Tibial nerve (tissue), 4 donors: ENCODE measurements around the gene CARNS1.

ENCODE experiments used
- EP300 ChIP-seq, 2 donors: sonication (generic); formaldehyde crosslinking; IDR thresholded peaks; one replicate each; pipeline ENCODE4 v1.6.1; 2017; ENCODE audit warnings: antibody characterized with exemption in 2 of 2, mild to moderate bottlenecking in 1 of 2
- POLR2A ChIP-seq, 2 donors: fragments of 450-650 bp; IDR thresholded peaks; one replicate each; pipeline ENCODE4 v1.6.1; 2017; ENCODE audit warnings: antibody characterized with exemption in 2 of 2, mild to moderate bottlenecking in 2 of 2, moderate library complexity in 2 of 2
- TF ChIP-seq, protein P1 (sequence below), 5 experiments: fragments of 200-600 bp in 3 of 5; fragments of 450-650 bp in 2 of 5; sonication (generic) in 3 of 5; IDR thresholded peaks; one replicate each; pipeline ENCODE4 v1.5.1; 2016 to 2019; ENCODE audit warnings: antibody characterized with exemption in 5 of 5, mild to moderate bottlenecking in 3 of 5, moderate library complexity in 2 of 5

DNA sequence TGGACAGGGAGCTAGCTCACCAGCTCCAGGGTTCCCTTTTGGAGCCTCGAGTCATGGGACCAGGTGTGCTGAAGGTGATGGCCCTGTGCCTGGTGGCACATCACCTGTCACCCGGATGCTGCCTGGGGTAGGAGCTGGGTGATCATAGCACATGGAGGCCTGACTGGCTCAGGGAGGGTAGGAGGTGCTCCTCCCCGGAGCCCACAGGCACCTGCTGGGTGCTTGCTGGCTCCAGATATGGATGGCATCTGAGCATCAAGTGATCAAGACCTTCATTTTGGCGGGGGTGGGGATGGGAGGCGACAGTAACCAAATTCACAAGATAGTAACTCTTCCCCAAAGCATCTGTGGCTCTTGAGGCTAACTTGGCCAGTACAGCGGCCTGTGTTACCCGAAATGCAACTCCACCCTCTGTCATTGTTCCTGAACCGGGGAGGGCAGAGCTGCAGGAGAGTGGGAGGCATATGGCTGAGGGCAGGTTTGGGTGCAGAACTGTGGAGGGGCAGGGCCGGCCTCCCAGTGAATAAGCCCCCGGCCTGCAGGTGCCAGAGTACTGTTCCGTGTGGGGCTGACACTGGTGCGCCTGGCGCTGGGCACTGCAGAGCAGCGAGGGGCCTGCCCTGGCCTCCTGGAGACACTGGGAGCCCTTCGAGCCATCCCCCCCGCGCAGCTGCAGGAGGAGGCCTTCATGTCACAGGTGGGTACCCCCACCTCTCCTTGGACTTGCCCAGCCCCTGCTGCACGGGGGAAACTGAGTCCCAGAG, 6.9 kb upstream of the CARNS1 start:
- TF ChIP-seq, protein P1, sequence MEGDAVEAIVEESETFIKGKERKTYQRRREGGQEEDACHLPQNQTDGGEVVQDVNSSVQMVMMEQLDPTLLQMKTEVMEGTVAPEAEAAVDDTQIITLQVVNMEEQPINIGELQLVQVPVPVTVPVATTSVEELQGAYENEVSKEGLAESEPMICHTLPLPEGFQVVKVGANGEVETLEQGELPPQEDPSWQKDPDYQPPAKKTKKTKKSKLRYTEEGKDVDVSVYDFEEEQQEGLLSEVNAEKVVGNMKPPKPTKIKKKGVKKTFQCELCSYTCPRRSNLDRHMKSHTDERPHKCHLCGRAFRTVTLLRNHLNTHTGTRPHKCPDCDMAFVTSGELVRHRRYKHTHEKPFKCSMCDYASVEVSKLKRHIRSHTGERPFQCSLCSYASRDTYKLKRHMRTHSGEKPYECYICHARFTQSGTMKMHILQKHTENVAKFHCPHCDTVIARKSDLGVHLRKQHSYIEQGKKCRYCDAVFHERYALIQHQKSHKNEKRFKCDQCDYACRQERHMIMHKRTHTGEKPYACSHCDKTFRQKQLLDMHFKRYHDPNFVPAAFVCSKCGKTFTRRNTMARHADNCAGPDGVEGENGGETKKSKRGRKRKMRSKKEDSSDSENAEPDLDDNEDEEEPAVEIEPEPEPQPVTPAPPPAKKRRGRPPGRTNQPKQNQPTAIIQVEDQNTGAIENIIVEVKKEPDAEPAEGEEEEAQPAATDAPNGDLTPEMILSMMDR (IDR thresholded peaks at IDR 0.05): no peak
- TF ChIP-seq POLR2A (IDR thresholded peaks at IDR 0.05) (no peak), EP300 (IDR thresholded peaks at IDR 0.05) (no peak)
